Measurements from ENCODE around the gene FBXO9.

Gene FBXO9

GRCh38 chr6:53119772-53120409 lies 54.7 kb downstream of the FBXO9 start:
- DNase-seq (ENCODE audit: low read depth): no peak
- no peak overlapping the region for H3K4me3 ChIP-seq (ENCODE audit: low read depth, low read length)

- H3K4me3 ChIP-seq (ENCODE audit: low read depth, low read length): no peak overlapping the region
- no peak for DNase-seq (ENCODE audit: low read depth)
Observed at GRCh38 chr6:53124131-53124800, 59.1 kb downstream of the FBXO9 start.

GRCh38 chr6:53125276-53125675 lies 60.1 kb downstream of the FBXO9 start:
- H3K4me3 ChIP-seq (ENCODE audit: low read depth, low read length): no peak overlapping the region
- no peak for DNase-seq (ENCODE audit: low read depth)

- no peak for DNase-seq (ENCODE audit: low read depth)
- no peak overlapping the region for H3K4me3 ChIP-seq (ENCODE audit: low read depth, low read length)
Observed at GRCh38 chr6:53128842-53129241, 63.6 kb downstream of the FBXO9 start.

- no peak for DNase-seq (ENCODE audit: low read depth)
Observed at GRCh38 chr6:53130569-53131290, 65.5 kb downstream of the FBXO9 start.

GRCh38 chr6:53133961-53134360 lies 68.8 kb downstream of the FBXO9 start:
- DNase-seq (ENCODE audit: low read depth): no peak
- no peak overlapping the region for H3K4me3 ChIP-seq (ENCODE audit: low read depth, low read length)

More at GRCh38 chr6:53130569-53131290, 65.5 kb downstream of the FBXO9 start:
- no peak overlapping the region for H3K4me3 ChIP-seq (ENCODE audit: low read depth, low read length)

GRCh38 chr6:53134601-53135235 lies 69.5 kb downstream of the FBXO9 start:
- H3K4me3 ChIP-seq (ENCODE audit: low read depth, low read length): no peak overlapping the region
- no peak for DNase-seq (ENCODE audit: low read depth)

- no peak overlapping the region for H3K4me3 ChIP-seq (ENCODE audit: low read depth, low read length)
- no peak for DNase-seq (ENCODE audit: low read depth)
Observed at GRCh38 chr6:53136000-53136609, 70.9 kb downstream of the FBXO9 start.

- no peak for DNase-seq (ENCODE audit: low read depth)
- no peak overlapping the region for H3K4me3 ChIP-seq (ENCODE audit: low read depth, low read length)
Observed at GRCh38 chr6:53139841-53140413, 74.7 kb downstream of the FBXO9 start.

- no peak for DNase-seq (ENCODE audit: low read depth)
- H3K4me3 ChIP-seq (ENCODE audit: low read depth, low read length): no peak overlapping the region
Observed at GRCh38 chr6:53142810-53143209, 77.6 kb downstream of the FBXO9 start.

GRCh38 chr6:53143710-53144109 lies 78.5 kb downstream of the FBXO9 start:
- H3K4me3 ChIP-seq (ENCODE audit: low read depth, low read length): no peak overlapping the region
- no peak for DNase-seq (ENCODE audit: low read depth)

- DNase-seq (ENCODE audit: low read depth): no peak
- no peak overlapping the region for H3K4me3 ChIP-seq (ENCODE audit: low read depth, low read length)
Observed at GRCh38 chr6:53144802-53145201, 79.6 kb downstream of the FBXO9 start.

- DNase-seq (ENCODE audit: low read depth): no peak
- no peak within 1 kb of the TSS for H3K4me3 ChIP-seq (ENCODE audit: low read depth, low read length)
Observed at GRCh38 chr6:53148684-53149083, 83.5 kb downstream of the FBXO9 start, which contains the start of gene GCM1. Gene GCM1, minus strand, starts transcription at chr6:53148841. Its CDS starts 3,209 bp downstream, at chr6:53145632.

Measured in skeletal muscle cell (primary cell).